GM12878 (cell line): ENCODE data around the gene SGMS1. TPM values are rescaled to one million over a fixed set of nuclear protein-coding genes. Genes with fewer than 3 reads are reported as not detected.

Experiments used
- ATAC-seq: fragments of 200-7000 bp; cut with Tn5 transposase; 3 replicates; pipeline ENCODE4 v1.9.1; 2020; ENCODE audit warnings: mild to moderate bottlenecking, moderate library complexity
- BruUV-seq: library from RNA; stranded (reverse); fragments of 400-500 nt; replicated peaks from 2 replicates; lab custom pipeline; 2021; lab: Mats Ljungman, UMichigan
- CTCF ChIA-PET: fragments of 300-600 bp; sonication (Branson Sonifier 250); formaldehyde crosslinking; extraction: SDS; loops from one replicate; lab custom pipeline; 2021; ENCODE audit warnings: inconsistent platforms; lab: Yijun Ruan, JAX
- POLR2A ChIA-PET: fragments of 350-600 bp; formaldehyde crosslinking; extraction: SDS; loops from one replicate; lab custom pipeline; 2021; ENCODE audit warnings: inconsistent platforms; lab: Charles Lee
- RAD21 ChIA-PET: fragments of 300-600 bp; sonication (Branson Sonifier 250); formaldehyde crosslinking; loops from one replicate; lab custom pipeline; 2023; ENCODE audit warnings: antibody characterized with exemption; ENCODE audit not compliant: unreplicated experiment; lab: Charles Lee
- SMC1A ChIA-PET: fragments of 300-600 bp; sonication (Branson Sonifier 250); formaldehyde crosslinking; loops from one replicate; lab custom pipeline; 2023; ENCODE audit not compliant: unreplicated experiment, uncharacterized antibody; lab: Charles Lee
- DNase-seq: peaks from one replicate; pipeline ENCODE4 v3.0.0-alpha.2; 2011; ENCODE audit warnings: low read depth, low spot score
- FAIRE-seq: peaks from 3 replicates; lab custom pipeline; 2011; peaks lifted over from hg19 to GRCh38; lab: Jason Lieb, UNC
- H2AFZ ChIP-seq: 2 replicates; pipeline ENCODE4 v1.6.0; 2011; ENCODE audit warnings: low read depth, low read length, control low read depth; ENCODE audit not compliant: control insufficient read depth
- H3K27ac ChIP-seq: 2 replicates; pipeline ENCODE4 v1.5.1; 2011; ENCODE audit warnings: control low read depth; ENCODE audit not compliant: control insufficient read depth, insufficient read depth
- H3K27me3 ChIP-seq, 2 experiments: replicated peaks in 1 of 2; 2 replicates each; pipeline versions ENCODE4 v1.6.0 to v1.6.1; 2011; ENCODE audit warnings: low read length in 1 of 2; ENCODE audit not compliant: control insufficient read depth in 2 of 2, insufficient read depth in 2 of 2
- H3K36me3 ChIP-seq, 2 experiments: 2 replicates each; pipeline ENCODE4 v1.5.1; 2011; ENCODE audit warnings: low read length in 1 of 2; ENCODE audit not compliant: control insufficient read depth in 2 of 2, insufficient read depth in 2 of 2
- H3K4me1 ChIP-seq: 2 replicates; pipeline ENCODE4 v1.6.1; 2011; ENCODE audit warnings: mild to moderate bottlenecking, low read length, moderate library complexity, mixed read lengths; ENCODE audit not compliant: control insufficient read depth, insufficient read depth
- H3K4me2 ChIP-seq: 2 replicates; pipeline ENCODE4 v1.6.0; 2011; ENCODE audit warnings: control low read depth; ENCODE audit not compliant: control insufficient read depth, insufficient read depth
- H3K4me3 ChIP-seq: fragments of 200-600 bp; sonication (generic); 2 replicates; pipeline ENCODE4 v1.5.1; 2016
- H3K79me2 ChIP-seq: 2 replicates; pipeline ENCODE4 v1.6.0; 2011; ENCODE audit warnings: low read length; ENCODE audit not compliant: control insufficient read depth, insufficient read depth
- H3K9ac ChIP-seq: 2 replicates; pipeline ENCODE4 v1.8.0; 2011; ENCODE audit warnings: low read length, control low read depth, mixed read lengths; ENCODE audit not compliant: control insufficient read depth, insufficient read depth
- H3K9me3 ChIP-seq: replicated peaks from 3 replicates; pipeline ENCODE4 v1.5.1; 2011; ENCODE audit warnings: mild to moderate bottlenecking, low read length; ENCODE audit not compliant: control insufficient read depth, insufficient read depth
- H4K20me1 ChIP-seq: 2 replicates; pipeline ENCODE4 v1.6.0; 2011; ENCODE audit not compliant: control insufficient read depth, insufficient read depth
- BACH1 ChIP-seq: fragments of 450-650 bp; IDR thresholded peaks from 2 replicates; pipeline ENCODE4 v1.6.1; 2017; ENCODE audit warnings: mild to moderate bottlenecking, borderline replicate concordance
- BCL11A ChIP-seq: IDR thresholded peaks from 2 replicates; pipeline ENCODE4 v1.6.1; 2011; ENCODE audit warnings: low read depth, low read length
- CREM ChIP-seq: IDR thresholded peaks from 2 replicates; pipeline ENCODE4 v1.6.1; 2014; ENCODE audit warnings: antibody characterized with exemption, low read depth
- EGR1 ChIP-seq, 2 experiments: IDR thresholded peaks; 1 replicate in 1 of 2; 2 replicates in 1 of 2; pipeline ENCODE4 v1.6.1; 2011 to 2012; ENCODE audit warnings: low read depth in 2 of 2, low read length in 2 of 2, borderline replicate concordance in 1 of 2, mild to moderate bottlenecking in 1 of 2, moderate library complexity in 1 of 2
- ETV6 ChIP-seq, 2 experiments: fragments of 450-650 bp in 1 of 2; IDR thresholded peaks in 1 of 2; conservative IDR thresholded peaks in 1 of 2; 2 replicates each; pipeline ENCODE4 v1.6.1; 2014; ENCODE audit warnings: antibody characterized with exemption in 1 of 2, borderline replicate concordance in 1 of 2, low read depth in 1 of 2, mild to moderate bottlenecking in 1 of 2, moderate library complexity in 1 of 2
- GATAD2B ChIP-seq: fragments of 450-650 bp; conservative IDR thresholded peaks from 2 replicates; pipeline ENCODE4 v1.6.1; 2017; ENCODE audit warnings: low read depth, mild to moderate bottlenecking, moderate library complexity
- KAT2A ChIP-seq: conservative IDR thresholded peaks from 2 replicates; pipeline ENCODE4 v1.6.1; 2011; ENCODE audit warnings: low read depth, low read length; ENCODE audit not compliant: control insufficient read depth
- MXI1 ChIP-seq: fragments of 150-350 bp; IDR thresholded peaks from 2 replicates; pipeline ENCODE4 v1.6.1; 2011; ENCODE audit warnings: low read depth, mild to moderate bottlenecking, inconsistent platforms, low read length, improper control_type of control experiment
- MYC ChIP-seq: IDR thresholded peaks from 2 replicates; pipeline ENCODE4 v1.6.1; 2011; ENCODE audit warnings: mild to moderate bottlenecking, low read length, moderate library complexity, inconsistent platforms; ENCODE audit not compliant: insufficient read depth, insufficient replicate concordance, insufficient read length, severe bottlenecking
- TARDBP ChIP-seq: IDR thresholded peaks from 2 replicates; pipeline ENCODE4 v1.6.1; 2016; ENCODE audit warnings: borderline replicate concordance
- ZNF24 ChIP-seq: fragments of 450-650 bp; IDR thresholded peaks from 2 replicates; pipeline ENCODE4 v1.6.1; 2017; ENCODE audit warnings: antibody characterized with exemption, mild to moderate bottlenecking
- WGBS: methylation state at CpG from one replicate; pipeline ENCODE4 v1.1.6; 2016; ENCODE audit warnings: low lambda C conversion rate; ENCODE audit not compliant: insufficient replicate concordance, insufficient coverage; ENCODE audit errors: missing lambda C conversion rate; 5-methylcytosine and 5-hydroxymethylcytosine counted together
- in situ Hi-C: fragments of 300-500 bp; cut with MboI; formaldehyde crosslinking; loops from 9 replicates; pipeline ENCODE4 v1.14.3; 2018; ENCODE audit warnings: mixed read lengths
- intact Hi-C: fragments of 100-400 bp; cut with micrococcal nuclease; formaldehyde crosslinking; loops from one replicate; pipeline ENCODE4 v1.14.2; 2022; ENCODE audit not compliant: unreplicated experiment
- polyA plus RNA-seq, 11 experiments: library from polyadenylated mRNA; depleted of rRNA in 4 of 11; unstranded in 6 of 11; stranded (reverse) in 5 of 11; fragments of >200 nt; fragmentation: Nextera tagmentation in 4 of 11; fragmentation: Illumina TruSeq in 1 of 11; extraction: Ambion mirVana in 4 of 11; extraction: Trizol in 1 of 11; gene quantifications; 1 replicate in 1 of 11; 2 replicates in 10 of 11; pipeline versions ENCODE4 v1.2.1 to v1.2.3, GENCODE V29; 2011 to 2016; ENCODE audit warnings: inconsistent platforms in 2 of 11, missing spikeins in 2 of 11, low read depth in 1 of 11
- total RNA-seq, 4 experiments: library from RNA; depleted of rRNA in 3 of 4; stranded (reverse); fragments of >200 nt in 3 of 4; fragmentation: Illumina TruSeq in 1 of 4; extraction: Trizol in 1 of 4; gene quantifications; 2 replicates each; pipeline versions ENCODE4 v1.2.1 to v1.2.3, GENCODE V29; 2013 to 2021

Gene SGMS1
- total and polyA plus RNA-seq, 10 of the 15 experiments (the other 5 are each of a cell fraction or from before 2014, with no cell fraction given): 1.4 to 14.5 (median 4.9) TPM

- no peaks in the 10 kb centered on the region for H3K36me3 ChIP-seq
- 100% methylated on average over 1 of the region's 1 CpG for WGBS
- CTCF ChIA-PET: interaction anchor here (1.0 to 2.7 kb wide), 5 partner anchors 13 to 275 kb away, joined by 3 to 12 read pairs (median 4); no protein-coding TSS in a partner anchor
- intact Hi-C loops: no loop called here
- no peak overlapping the region for H3K27ac ChIP-seq
- in situ Hi-C loops: loop anchor here (25.0 kb wide), 1 partner anchor 1448 kb away; the partner anchor contains the start of gene TMEM273
- DNase-seq (no peak), FAIRE-seq (no peak), ATAC-seq (no peak)
- POLR2A ChIA-PET: interaction anchor here (0.6 to 1.4 kb wide), 3 partner anchors 9 to 28 kb away, joined by 3 read pairs; no protein-coding TSS in a partner anchor
- H2AFZ ChIP-seq: no peak overlapping the region
- peaks cover 8% of the 10 kb centered on the region; the same call in 1 of the 2 replicates for H3K4me1 ChIP-seq
- TF ChIP-seq GATAD2B (no peak), ETV6 (conservative IDR thresholded peaks at IDR 0.05 in 1 of 2, IDR thresholded peaks at IDR 0.05 in 1 of 2; ENCODE audit: borderline replicate concordance in 1 of 2, low read depth in 1 of 2) (no peak), BCL11A (no peak), BACH1 (no peak), ZNF24 (no peak), TARDBP (no peak), CREM (no peak), EGR1 (IDR thresholded peaks at IDR 0.05; ENCODE audit: borderline replicate concordance in 1 of 2, low read depth in 2 of 2, low read length in 2 of 2) (no peak), MYC (no peak), MXI1 (no peak), KAT2A (no peak)
- no peaks in the 10 kb centered on the region for H3K79me2 ChIP-seq
- no peak overlapping the region for H3K9ac ChIP-seq
- no peaks in the 10 kb centered on the region for H3K9me3 ChIP-seq
- H3K4me3 ChIP-seq: no peak overlapping the region
- no peak overlapping the region for H3K4me2 ChIP-seq
- H3K27me3 ChIP-seq: no peaks in the 10 kb centered on the region
- no TSS peak for BruUV-seq
- H4K20me1 ChIP-seq: no peaks in the 10 kb centered on the region
- RAD21 ChIA-PET: no interaction called here
- SMC1A ChIA-PET: interaction anchor here (1.4 to 7.1 kb wide), 3 partner anchors 14 to 123 kb away, joined by 4 to 105 read pairs (median 12); no protein-coding TSS in a partner anchor
These were observed 11.5 kb upstream of the SGMS1 start for GRCh38 chr10:50635286-50635685.
